ENCODE results near the gene SPARCL1. TPM values are rescaled to one million over a fixed set of nuclear protein-coding genes. Genes with fewer than 3 reads are reported as not detected.

SPARCL1 gene
- total and polyA plus RNA-seq, 2 donors (not counting 1 experiment from before 2014, with no cell fraction given): not detected

DNA sequence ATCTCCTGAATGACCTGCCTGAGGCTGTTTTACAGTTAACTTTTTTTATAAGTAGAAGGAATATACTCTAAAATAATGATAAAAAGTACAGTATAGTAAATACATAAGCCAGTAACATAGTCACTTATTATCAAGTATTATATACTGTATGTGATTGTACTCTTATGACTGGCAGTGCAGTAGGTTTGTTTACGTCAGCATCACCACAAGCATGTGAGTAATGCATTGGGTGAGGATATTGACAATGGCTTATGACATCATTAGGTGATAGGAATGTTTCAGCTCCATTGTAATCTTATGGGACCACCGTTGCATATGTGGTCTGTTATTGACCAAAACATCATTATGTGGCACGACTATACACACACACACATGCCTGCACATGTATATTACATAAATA lies 86.3 kb downstream of the SPARCL1 start:
- H3K4me3 Mint-ChIP-seq: no peak overlapping the region
- intact Hi-C loops (cut with micrococcal nuclease): no loop called here
- no peak overlapping the region for H3K9ac ChIP-seq (ENCODE audit: low read length)
- ChIA-PET CTCF (interaction anchor here (1.5 to 2.3 kb wide), 3 partner anchors 22 to 67 kb away, joined by 7 to 12 read pairs (median 7); no protein-coding TSS in a partner anchor), POLR2A (no interaction called here)
- TF ChIP-seq, protein P1, sequence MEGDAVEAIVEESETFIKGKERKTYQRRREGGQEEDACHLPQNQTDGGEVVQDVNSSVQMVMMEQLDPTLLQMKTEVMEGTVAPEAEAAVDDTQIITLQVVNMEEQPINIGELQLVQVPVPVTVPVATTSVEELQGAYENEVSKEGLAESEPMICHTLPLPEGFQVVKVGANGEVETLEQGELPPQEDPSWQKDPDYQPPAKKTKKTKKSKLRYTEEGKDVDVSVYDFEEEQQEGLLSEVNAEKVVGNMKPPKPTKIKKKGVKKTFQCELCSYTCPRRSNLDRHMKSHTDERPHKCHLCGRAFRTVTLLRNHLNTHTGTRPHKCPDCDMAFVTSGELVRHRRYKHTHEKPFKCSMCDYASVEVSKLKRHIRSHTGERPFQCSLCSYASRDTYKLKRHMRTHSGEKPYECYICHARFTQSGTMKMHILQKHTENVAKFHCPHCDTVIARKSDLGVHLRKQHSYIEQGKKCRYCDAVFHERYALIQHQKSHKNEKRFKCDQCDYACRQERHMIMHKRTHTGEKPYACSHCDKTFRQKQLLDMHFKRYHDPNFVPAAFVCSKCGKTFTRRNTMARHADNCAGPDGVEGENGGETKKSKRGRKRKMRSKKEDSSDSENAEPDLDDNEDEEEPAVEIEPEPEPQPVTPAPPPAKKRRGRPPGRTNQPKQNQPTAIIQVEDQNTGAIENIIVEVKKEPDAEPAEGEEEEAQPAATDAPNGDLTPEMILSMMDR (IDR thresholded peaks at IDR 0.05): no peak
- no peak overlapping the region for H3K4me2 ChIP-seq (replicated peaks; ENCODE audit: low read depth, low read length, poor library complexity, severe bottlenecking)
- no peaks in the 10 kb centered on the region for H3K4me1 Mint-ChIP-seq
- H3K27me3 ChIP-seq (replicated peaks in 1 of 4; ENCODE audit: control extremely low read depth in 1 of 4, control insufficient read depth in 3 of 4, insufficient read depth in 4 of 4, low read length in 3 of 4): no peaks in the 10 kb centered on the region
- H3K4me3 ChIP-seq (ENCODE audit: control extremely low read depth in 1 of 5, extremely low read depth in 1 of 5, insufficient read depth in 1 of 5, low read depth in 2 of 5, low read length in 4 of 5): no peak overlapping the region
- ATAC-seq (ENCODE audit: low read depth) (no peak), DNase-seq (no peak)
- H3K4me1 ChIP-seq (ENCODE audit: control insufficient read depth in 2 of 2, insufficient read depth in 2 of 2, low read length in 2 of 2): no peaks in the 10 kb centered on the region
- H3K27ac Mint-ChIP-seq: no peak overlapping the region
- no peak overlapping the region for H3K27ac ChIP-seq (ENCODE audit: low read length in 2 of 2)
- WGBS (ENCODE audit: insufficient coverage): no CpG with 5 or more reads among the region's 3 CpGs
- no peaks in the 10 kb centered on the region for H3K9me3 ChIP-seq (ENCODE audit: control extremely low read depth in 1 of 3, control insufficient read depth in 2 of 3, insufficient read depth in 1 of 3, low read length in 2 of 3)
- H3K27me3 Mint-ChIP-seq: no peaks in the 10 kb centered on the region
- H3K36me3 ChIP-seq (replicated peaks in 1 of 2; ENCODE audit: control extremely low read depth in 1 of 2, control insufficient read depth in 1 of 2, extremely low read depth in 1 of 2, insufficient read depth in 2 of 2, low read length in 1 of 2): peaks cover 3 to 31% of the 10 kb centered on the region in 2 experiments
- H3K9me3 Mint-ChIP-seq (ENCODE audit: insufficient read depth): no peaks in the 10 kb centered on the region
- no peaks in the 10 kb centered on the region for H4K20me1 ChIP-seq (ENCODE audit: control insufficient read depth, insufficient read depth, low read length, poor library complexity, severe bottlenecking)
- H2AFZ ChIP-seq (ENCODE audit: insufficient read depth, low read depth, low read length, poor library complexity, severe bottlenecking): no peak overlapping the region
- no peaks in the 10 kb centered on the region for H3K79me2 ChIP-seq (ENCODE audit: control insufficient read depth, insufficient read depth, low read length)

DNA sequence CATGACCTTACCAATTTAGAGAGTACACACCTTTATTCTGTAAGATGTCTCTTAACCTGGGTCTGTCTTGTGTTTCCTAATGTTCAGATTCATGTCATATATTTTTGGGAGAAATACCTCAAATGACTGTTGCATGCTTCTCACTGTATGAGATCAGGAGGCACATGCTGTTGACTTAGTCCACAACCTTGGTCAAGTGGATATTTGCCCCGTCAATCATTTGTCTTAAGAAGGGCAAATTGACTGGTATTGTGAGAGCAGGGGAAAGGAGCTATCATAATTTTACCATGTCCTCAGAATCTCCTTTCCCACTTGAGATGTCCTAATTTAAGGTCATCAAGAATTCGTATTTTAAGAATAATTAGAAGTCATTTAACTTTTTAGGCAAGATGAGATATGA lies 95.8 kb downstream of the SPARCL1 start:
- H3K79me2 ChIP-seq (ENCODE audit: control insufficient read depth, insufficient read depth, low read length): peaks cover 44% of the 10 kb centered on the region
- peaks cover 24% of the 10 kb centered on the region for H3K4me1 Mint-ChIP-seq
- ChIA-PET CTCF (interaction anchor here (2.2 kb wide), 1 partner anchor 58 kb away, joined by 5 read pairs; no protein-coding TSS in a partner anchor), POLR2A (interaction anchor here (0.5 kb wide), 1 partner anchor 13 kb away, joined by 3 read pairs; no protein-coding TSS in a partner anchor)
- no peak overlapping the region for H3K9ac ChIP-seq (ENCODE audit: low read length)
- no peak overlapping the region for H3K27ac Mint-ChIP-seq
- no peak overlapping the region for H3K4me3 Mint-ChIP-seq
- no CpG with 5 or more reads among the region's 2 CpGs for WGBS (ENCODE audit: insufficient coverage)
- no peak for ATAC-seq (ENCODE audit: low read depth)
- H3K9me3 ChIP-seq (ENCODE audit: control extremely low read depth in 1 of 3, control insufficient read depth in 2 of 3, insufficient read depth in 1 of 3, low read length in 2 of 3): no peaks in the 10 kb centered on the region
- intact Hi-C loops (cut with micrococcal nuclease): no loop called here
- H2AFZ ChIP-seq (ENCODE audit: insufficient read depth, low read depth, low read length, poor library complexity, severe bottlenecking): no peak overlapping the region
- H3K9me3 Mint-ChIP-seq (ENCODE audit: insufficient read depth): no peaks in the 10 kb centered on the region
- H3K27ac ChIP-seq (ENCODE audit: low read length in 2 of 2): no peak overlapping the region
- peaks cover 0 to 24% of the 10 kb centered on the region in 2 experiments for H3K36me3 ChIP-seq (replicated peaks in 1 of 2; ENCODE audit: control extremely low read depth in 1 of 2, control insufficient read depth in 1 of 2, extremely low read depth in 1 of 2, insufficient read depth in 2 of 2, low read length in 1 of 2)
- H3K4me1 ChIP-seq (ENCODE audit: control insufficient read depth in 2 of 2, insufficient read depth in 2 of 2, low read length in 2 of 2): no peaks in the 10 kb centered on the region
- no peak overlapping the region for H3K4me3 ChIP-seq (ENCODE audit: control extremely low read depth in 1 of 5, extremely low read depth in 1 of 5, insufficient read depth in 1 of 5, low read depth in 2 of 5, low read length in 4 of 5)
- no peak for DNase-seq
- H3K4me2 ChIP-seq (replicated peaks; ENCODE audit: low read depth, low read length, poor library complexity, severe bottlenecking): no peak overlapping the region
- no peaks in the 10 kb centered on the region for H3K27me3 ChIP-seq (replicated peaks in 1 of 4; ENCODE audit: control extremely low read depth in 1 of 4, control insufficient read depth in 3 of 4, insufficient read depth in 4 of 4, low read length in 3 of 4)
- no peaks in the 10 kb centered on the region for H3K27me3 Mint-ChIP-seq
- TF ChIP-seq EZH2 (IDR thresholded peaks at IDR 0.05; ENCODE audit: borderline replicate concordance, insufficient read depth, low read depth, low read length, poor library complexity, severe bottlenecking): no peak
- TF ChIP-seq, protein P1 (IDR thresholded peaks at IDR 0.05): no peak
- peaks cover 10% of the 10 kb centered on the region for H4K20me1 ChIP-seq (ENCODE audit: control insufficient read depth, insufficient read depth, low read length, poor library complexity, severe bottlenecking)

Data from B cell (primary cell).